Activated naive CD8-positive, alpha-beta T cell treated with anti-CD3 and anti-CD28 coated beads for 36 hours (primary cell): ENCODE measurements around the gene SLC11A2. TPM values are rescaled to one million over a fixed set of nuclear protein-coding genes. Genes with fewer than 3 reads are reported as not detected.
"Not testable (repeated sequence)": the region's sequence is repeated elsewhere in the genome, so short reads cannot be mapped to it uniquely, and the experiment has no call there.

ENCODE experiments used
- DNase-seq: peaks from one replicate; pipeline ENCODE4 v3.0.0; 2021
- H3K27ac Mint-ChIP-seq: one replicate; pipeline ENCODE4 v1.8.0; 2022; ENCODE audit warnings: mild to moderate bottlenecking, moderate library complexity, mixed read lengths
- H3K27me3 Mint-ChIP-seq: one replicate; pipeline ENCODE4 v1.8.0; 2022; ENCODE audit warnings: mild to moderate bottlenecking, mixed read lengths
- H3K36me3 Mint-ChIP-seq: one replicate; pipeline ENCODE4 v1.8.0; 2021; ENCODE audit warnings: mild to moderate bottlenecking, mixed read lengths
- H3K4me1 Mint-ChIP-seq: one replicate; pipeline ENCODE4 v1.8.0; 2021; ENCODE audit warnings: mixed read lengths
- H3K4me3 Mint-ChIP-seq: one replicate; pipeline ENCODE4 v1.8.0; 2022; ENCODE audit warnings: mild to moderate bottlenecking, moderate library complexity, mixed read lengths
- H3K9me3 Mint-ChIP-seq: one replicate; pipeline ENCODE4 v1.8.0; 2022; ENCODE audit warnings: mixed read lengths
- total RNA-seq, 2 experiments: library from RNA; stranded (reverse); gene quantifications; one replicate each; pipeline ENCODE4 v1.2.3, GENCODE V29; 2021

SLC11A2 gene
- total RNA-seq, 2 experiments from 2014 or later: 24.5 to 27.3 TPM

DNA sequence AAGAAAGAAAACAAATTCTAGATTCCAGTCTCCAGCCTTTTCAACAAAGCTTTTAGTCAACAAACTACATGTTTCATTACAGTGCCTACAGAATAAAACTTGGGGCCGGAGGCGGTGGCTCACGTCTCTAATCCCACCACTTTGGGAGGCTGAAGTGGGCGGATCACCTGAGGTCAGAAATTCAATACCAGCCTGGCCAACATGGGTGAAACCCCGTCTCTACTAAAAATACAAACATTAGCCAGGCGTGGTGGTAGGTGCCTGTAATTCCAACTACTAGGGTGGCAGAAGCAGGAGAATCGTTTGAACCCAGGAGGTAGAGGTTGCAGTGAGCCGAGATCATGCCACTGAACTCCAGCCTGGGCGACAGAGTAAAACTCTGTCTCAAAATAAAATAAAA is 11.7 kb downstream of the SLC11A2 start:
- peaks cover 43% of the 10 kb centered on the region for H3K4me1 Mint-ChIP-seq
- H3K27me3 Mint-ChIP-seq, H3K4me3 Mint-ChIP-seq, DNase-seq, H3K36me3 Mint-ChIP-seq, H3K27ac Mint-ChIP-seq, H3K9me3 Mint-ChIP-seq: not testable (repeated sequence)

DNA sequence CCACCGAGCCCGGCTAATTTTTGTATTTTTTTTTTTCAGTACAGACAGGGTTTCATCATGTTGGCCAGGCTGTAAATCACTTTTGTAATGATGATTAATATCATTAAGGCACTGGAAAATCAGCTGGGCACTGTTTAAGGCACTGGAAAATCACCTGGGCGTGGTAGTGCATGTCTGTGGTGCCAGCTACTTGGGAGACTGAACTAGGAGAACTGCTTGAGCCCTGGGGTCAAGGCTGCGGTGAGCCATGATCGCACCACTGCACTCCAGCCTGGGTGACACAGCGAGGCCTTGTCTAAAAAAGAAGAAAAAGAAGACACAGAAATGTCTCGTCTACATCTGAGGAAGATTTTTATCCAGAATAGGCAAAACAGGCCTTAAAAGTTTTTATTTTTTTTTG is 12.7 kb downstream of the SLC11A2 start:
- H3K4me1 Mint-ChIP-seq: peaks cover 49% of the 10 kb centered on the region

DNA sequence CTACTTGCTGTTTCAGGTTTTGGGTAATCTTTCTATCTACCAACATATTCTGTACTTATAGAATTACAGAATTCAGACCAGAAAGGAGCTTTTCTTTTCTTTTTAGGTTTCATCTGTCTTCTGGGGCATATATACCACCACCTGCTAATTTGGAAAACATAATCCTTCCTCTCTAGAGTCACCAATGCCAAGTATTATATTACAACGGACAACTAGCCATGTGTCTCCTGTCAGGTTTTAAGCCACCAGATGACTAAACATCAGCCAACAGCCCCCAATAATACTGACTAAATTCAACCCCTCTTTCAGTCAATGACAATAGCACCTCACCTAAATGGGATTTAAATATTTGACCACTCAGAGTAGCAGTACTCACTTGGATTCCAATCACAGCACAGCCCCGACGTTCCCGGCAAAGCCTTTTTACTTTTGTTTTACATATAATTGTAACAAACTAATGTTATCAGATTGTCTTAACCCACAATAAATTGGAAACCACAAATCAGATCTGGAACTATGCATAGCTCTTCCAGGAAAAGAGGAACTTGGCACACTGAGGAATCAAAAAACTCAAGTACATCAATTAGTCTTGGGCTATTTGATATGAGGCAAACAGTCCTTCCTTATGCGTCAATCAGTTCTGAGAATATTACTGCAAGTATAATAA is 13.5 kb downstream of the SLC11A2 start:
- H3K4me1 Mint-ChIP-seq: peaks cover 46% of the 10 kb centered on the region
- no peak overlapping the region for H3K4me3 Mint-ChIP-seq
- H3K27ac Mint-ChIP-seq: no peak overlapping the region
- H3K27me3 Mint-ChIP-seq: no peaks in the 10 kb centered on the region
- peaks cover 8% of the 10 kb centered on the region for H3K36me3 Mint-ChIP-seq
- DNase-seq: no peak
- no peaks in the 10 kb centered on the region for H3K9me3 Mint-ChIP-seq

More for the DNA sequence above, 12.7 kb downstream of the SLC11A2 start:
- no peak for DNase-seq
- Mint-ChIP-seq H3K27me3 (no peaks in the 10 kb centered on the region), H3K9me3 (no peaks in the 10 kb centered on the region), H3K36me3 (peaks cover 6% of the 10 kb centered on the region), H3K27ac (no peak overlapping the region), H3K4me3 (no peak overlapping the region)

- H3K4me1 Mint-ChIP-seq: peaks cover 42% of the 10 kb centered on the region
- no peaks in the 10 kb centered on the region for H3K9me3 Mint-ChIP-seq
- no peak overlapping the region for H3K4me3 Mint-ChIP-seq
- no peak overlapping the region for H3K27ac Mint-ChIP-seq
- peaks cover 13% of the 10 kb centered on the region for H3K36me3 Mint-ChIP-seq
- no peak for DNase-seq
- no peaks in the 10 kb centered on the region for H3K27me3 Mint-ChIP-seq
Observed at GRCh38 chr12:51011955-51012354, 14.2 kb downstream of the SLC11A2 start.

DNA sequence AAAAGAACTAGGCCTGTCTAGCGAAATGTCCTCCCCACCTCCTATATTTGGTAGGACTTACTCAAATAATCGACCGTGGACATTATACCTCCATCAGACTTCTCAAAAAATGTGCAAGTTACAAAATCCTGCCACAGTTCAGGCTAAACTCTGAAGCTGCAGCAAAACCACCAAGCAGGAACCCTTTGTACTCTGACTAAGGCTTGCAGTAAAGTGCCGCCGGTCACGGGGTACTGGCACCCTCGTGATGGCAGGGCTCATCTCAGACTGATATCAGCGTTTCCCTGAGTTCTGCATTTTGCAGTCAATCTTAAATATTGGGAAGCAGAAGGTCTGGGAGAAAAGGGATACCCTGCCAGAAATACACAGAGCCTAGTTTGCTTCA is 17.1 kb downstream of the SLC11A2 start:
- Mint-ChIP-seq H3K36me3 (peaks cover 18% of the 10 kb centered on the region), H3K4me3 (peak overlapping the region; percentile 74), H3K4me1 (peaks cover 42% of the 10 kb centered on the region), H3K27ac (peak overlapping the region; percentile 70), H3K9me3 (no peaks in the 10 kb centered on the region), H3K27me3 (no peaks in the 10 kb centered on the region)
- peak; percentile 50 for DNase-seq

GRCh38 chr12:51008329-51009055 is 17.7 kb downstream of the SLC11A2 start:
- Mint-ChIP-seq H3K27ac (peak overlapping the region; percentile 70), H3K4me1 (peaks cover 42% of the 10 kb centered on the region), H3K4me3 (peak overlapping the region; percentile 74), H3K9me3 (no peaks in the 10 kb centered on the region), H3K36me3 (peaks cover 20% of the 10 kb centered on the region), H3K27me3 (no peaks in the 10 kb centered on the region)
- DNase-seq: no peak

DNA sequence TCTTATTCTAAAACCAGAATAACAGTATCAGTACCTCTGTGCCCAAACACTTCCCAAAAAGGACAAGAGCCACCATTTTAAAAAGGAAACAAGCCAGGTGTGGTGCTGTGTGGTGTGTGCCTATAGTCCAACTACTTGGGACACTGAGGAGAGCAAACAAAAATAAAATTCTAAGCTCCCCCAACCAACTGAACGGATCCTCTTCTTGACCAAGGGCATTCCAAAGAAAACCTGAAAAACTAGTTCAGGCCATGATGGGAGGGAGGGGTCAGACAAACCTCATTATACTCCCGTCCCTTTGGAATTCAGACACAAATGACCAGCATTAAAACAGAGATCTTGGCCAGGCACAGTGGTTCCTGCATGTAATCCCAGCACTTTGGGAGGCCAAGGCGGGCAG is 20.5 kb downstream of the SLC11A2 start:
- Mint-ChIP-seq H3K27me3 (no peaks in the 10 kb centered on the region), H3K36me3 (peaks cover 25% of the 10 kb centered on the region), H3K4me3 (no peak overlapping the region), H3K4me1 (peaks cover 18% of the 10 kb centered on the region), H3K27ac (peak overlapping the region; percentile 40), H3K9me3 (no peaks in the 10 kb centered on the region)
- DNase-seq: no peak

GRCh38 chr12:51005030-51005429 is 21.2 kb downstream of the SLC11A2 start:
- peaks cover 18% of the 10 kb centered on the region for H3K4me1 Mint-ChIP-seq
- peaks cover 28% of the 10 kb centered on the region for H3K36me3 Mint-ChIP-seq
- H3K27me3 Mint-ChIP-seq: no peaks in the 10 kb centered on the region
- no peak overlapping the region for H3K4me3 Mint-ChIP-seq
- H3K9me3 Mint-ChIP-seq: no peaks in the 10 kb centered on the region
- no peak overlapping the region for H3K27ac Mint-ChIP-seq
- no peak for DNase-seq

DNA sequence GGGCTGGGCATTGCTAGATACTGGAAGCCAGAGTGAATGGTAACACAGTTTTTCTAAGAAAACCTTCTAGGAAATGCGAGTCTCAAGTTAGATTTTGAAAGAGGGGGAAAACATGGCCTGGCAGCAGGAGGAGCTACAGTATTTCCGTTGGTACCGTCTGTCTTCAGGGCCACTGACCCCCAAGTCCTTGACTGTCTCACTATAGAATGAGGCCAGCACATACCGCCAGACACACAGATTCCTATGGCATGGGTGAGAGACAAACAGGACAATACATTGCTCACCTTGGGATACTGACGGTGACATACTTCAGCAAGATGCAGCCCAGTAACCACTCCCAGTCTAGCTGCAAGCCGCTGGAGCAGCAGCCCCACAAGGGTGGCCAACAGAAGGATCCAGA is 21.7 kb downstream of the SLC11A2 start:
- H3K27ac Mint-ChIP-seq: peak overlapping the region; percentile 54
- no peaks in the 10 kb centered on the region for H3K27me3 Mint-ChIP-seq
- peaks cover 14% of the 10 kb centered on the region for H3K4me1 Mint-ChIP-seq
- DNase-seq: no peak
- H3K4me3 Mint-ChIP-seq: no peak overlapping the region
- peaks cover 30% of the 10 kb centered on the region for H3K36me3 Mint-ChIP-seq
- no peaks in the 10 kb centered on the region for H3K9me3 Mint-ChIP-seq

DNA sequence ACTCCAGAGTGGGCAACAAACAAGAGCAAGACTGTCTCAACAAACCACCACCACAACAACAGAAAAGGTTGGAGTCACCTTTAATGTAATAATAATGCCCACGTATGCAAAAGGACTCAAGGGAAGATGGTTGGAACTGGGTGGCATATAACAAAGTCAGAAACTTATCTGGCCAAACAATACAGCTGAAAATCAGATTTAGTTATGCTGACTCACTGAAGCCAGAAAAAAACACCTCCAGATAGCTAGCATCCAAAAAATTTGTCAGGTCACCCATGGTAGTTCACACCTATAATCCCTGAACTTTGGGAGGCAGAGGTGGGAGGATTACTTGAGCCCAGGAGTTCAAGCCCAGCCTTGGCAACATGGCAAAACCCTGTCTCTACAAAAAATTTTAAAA is 24.4 kb downstream of the SLC11A2 start:
- DNase-seq: no peak
- no peak overlapping the region for H3K4me3 Mint-ChIP-seq
- H3K27me3 Mint-ChIP-seq: no peaks in the 10 kb centered on the region
- H3K36me3 Mint-ChIP-seq: peaks cover 22% of the 10 kb centered on the region
- H3K4me1 Mint-ChIP-seq: peaks cover 12% of the 10 kb centered on the region
- no peaks in the 10 kb centered on the region for H3K9me3 Mint-ChIP-seq
- no peak overlapping the region for H3K27ac Mint-ChIP-seq

- Mint-ChIP-seq H3K27me3 (no peaks in the 10 kb centered on the region), H3K4me1 (peaks cover 12% of the 10 kb centered on the region), H3K36me3 (peaks cover 24% of the 10 kb centered on the region), H3K27ac (no peak overlapping the region), H3K9me3 (no peaks in the 10 kb centered on the region), H3K4me3 (no peak overlapping the region)
- no peak for DNase-seq
Observed at GRCh38 chr12:51000245-51000644, 25.9 kb downstream of the SLC11A2 start.

DNA sequence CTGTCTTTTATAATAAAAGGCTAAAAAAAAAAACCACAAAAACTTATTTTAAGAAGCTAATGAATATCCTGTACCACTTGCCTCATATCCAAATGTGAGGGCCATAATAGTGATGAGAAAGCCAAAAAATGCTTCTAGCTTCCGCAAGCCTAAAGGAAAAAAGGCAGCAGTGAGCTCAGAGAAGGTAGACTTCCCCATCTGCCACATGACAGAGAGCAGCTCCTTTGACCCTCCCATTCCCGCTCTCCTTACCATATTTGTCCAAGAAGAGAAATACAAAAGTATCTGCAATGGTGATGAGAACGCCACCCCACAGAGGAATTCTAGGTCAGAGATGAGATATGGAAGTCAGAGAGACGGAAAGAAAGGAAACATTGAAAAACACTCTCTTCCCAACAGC is 27.1 kb downstream of the SLC11A2 start:
- Mint-ChIP-seq H3K4me3 (no peak overlapping the region), H3K27ac (peak overlapping the region; percentile 19), H3K27me3 (no peaks in the 10 kb centered on the region), H3K9me3 (no peaks in the 10 kb centered on the region), H3K36me3 (peaks cover 26% of the 10 kb centered on the region), H3K4me1 (peaks cover 12% of the 10 kb centered on the region)
- DNase-seq: no peak

GRCh38 chr12:50992819-50993218 is 33.4 kb downstream of the SLC11A2 start:
- peaks cover 28% of the 10 kb centered on the region for H3K36me3 Mint-ChIP-seq
- no peak for DNase-seq

GRCh38 chr12:50991291-50991690 is 34.9 kb downstream of the SLC11A2 start:
- Mint-ChIP-seq H3K27ac (peak overlapping the region; percentile 4), H3K27me3 (no peaks in the 10 kb centered on the region), H3K4me3 (no peak overlapping the region), H3K36me3 (peaks cover 33% of the 10 kb centered on the region), H3K4me1 (peaks cover 22% of the 10 kb centered on the region), H3K9me3 (no peaks in the 10 kb centered on the region)
- no peak for DNase-seq

More at GRCh38 chr12:50992819-50993218, 33.4 kb downstream of the SLC11A2 start:
- no peak overlapping the region for H3K27ac Mint-ChIP-seq
- H3K9me3 Mint-ChIP-seq: no peaks in the 10 kb centered on the region
- H3K27me3 Mint-ChIP-seq: no peaks in the 10 kb centered on the region
- no peak overlapping the region for H3K4me3 Mint-ChIP-seq
- peaks cover 12% of the 10 kb centered on the region for H3K4me1 Mint-ChIP-seq

DNA sequence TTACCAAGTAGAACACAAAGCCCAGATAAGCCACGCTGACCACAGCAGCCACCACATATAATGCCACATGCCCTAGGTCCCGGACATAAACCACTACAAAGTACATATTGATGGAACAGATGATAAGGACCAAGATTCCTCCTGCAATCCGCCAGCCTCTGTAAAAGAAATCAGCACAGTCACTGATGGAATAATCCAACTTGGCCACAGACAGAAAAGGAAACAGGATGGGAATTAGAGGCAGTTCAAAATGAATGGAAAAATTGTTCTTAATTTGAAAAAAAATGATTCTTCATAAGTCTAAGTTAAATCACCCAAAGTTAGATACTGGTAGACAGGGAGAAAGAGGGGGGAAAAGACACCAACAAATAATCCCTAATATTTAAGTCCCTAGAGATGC is 35.4 kb downstream of the SLC11A2 start:
- H3K27me3 Mint-ChIP-seq: no peaks in the 10 kb centered on the region
- no peak for DNase-seq
- H3K27ac Mint-ChIP-seq: peak overlapping the region; percentile 18
- no peak overlapping the region for H3K4me3 Mint-ChIP-seq
- H3K36me3 Mint-ChIP-seq: peaks cover 33% of the 10 kb centered on the region
- H3K9me3 Mint-ChIP-seq: no peaks in the 10 kb centered on the region
- peaks cover 26% of the 10 kb centered on the region for H3K4me1 Mint-ChIP-seq
